H1 (cell line): Measurements from ENCODE around the gene NPFFR1. TPM values are rescaled to one million over a fixed set of nuclear protein-coding genes. Genes with fewer than 3 reads are reported as not detected.

Experiments
- CTCF ChIA-PET: fragments of 300-600 bp; sonication (Branson Sonifier 250); formaldehyde crosslinking; loops from one replicate; lab custom pipeline; 2021; ENCODE audit not compliant: partially characterized antibody; lab: Charles Lee
- POLR2A ChIA-PET: fragments of 300-600 bp; sonication (Branson Sonifier 250); formaldehyde crosslinking; loops from one replicate; lab custom pipeline; 2021; ENCODE audit warnings: inconsistent platforms; ENCODE audit not compliant: partially characterized antibody; lab: Charles Lee
- DNase-seq, 2 experiments: peaks; one replicate each; pipeline versions ENCODE4 v3.0.0 to v3.0.0-alpha.2; 2010 to 2022; ENCODE audit warnings: low spot score in 2 of 2, low read depth in 1 of 2, mixed read lengths in 1 of 2
- FAIRE-seq: peaks from 2 replicates; lab custom pipeline; 2011; peaks lifted over from hg19 to GRCh38; lab: Jason Lieb, UNC
- H2AFZ ChIP-seq: 2 replicates; pipeline ENCODE4 v1.8.1; 2012; ENCODE audit warnings: low read length, inconsistent platforms
- H2AK5ac ChIP-seq: 2 replicates; pipeline ENCODE4 v1.6.1; 2013; ENCODE audit warnings: low read depth, low read length
- H2BK120ac ChIP-seq: replicated peaks from 2 replicates; pipeline ENCODE3; 2013; ENCODE audit warnings: low read depth, low read length, inconsistent platforms
- H2BK12ac ChIP-seq: 2 replicates; pipeline ENCODE4 v1.6.1; 2013; ENCODE audit warnings: low read depth, low read length
- H2BK15ac ChIP-seq: 2 replicates; pipeline ENCODE4 v1.6.1; 2013; ENCODE audit warnings: low read length
- H2BK20ac ChIP-seq: 2 replicates; pipeline ENCODE4 v1.6.1; 2013; ENCODE audit warnings: low read length
- H2BK5ac ChIP-seq: 2 replicates; pipeline ENCODE4 v1.6.1; 2013; ENCODE audit warnings: low read depth, low read length
- H3K14ac ChIP-seq: 2 replicates; pipeline ENCODE4 v1.6.1; 2013; ENCODE audit warnings: inconsistent platforms; ENCODE audit not compliant: insufficient read length
- H3K18ac ChIP-seq: 2 replicates; pipeline ENCODE4 v1.6.1; 2013; ENCODE audit warnings: low read length; ENCODE audit errors: extremely low read depth
- H3K23ac ChIP-seq: 2 replicates; pipeline ENCODE4 v1.6.1; 2013; ENCODE audit warnings: inconsistent platforms; ENCODE audit not compliant: insufficient read length
- H3K23me2 ChIP-seq: 2 replicates; pipeline ENCODE4 v1.6.1; 2013; ENCODE audit warnings: low read depth, low read length
- H3K27ac ChIP-seq: 2 replicates; pipeline ENCODE4 v1.6.1; 2011; ENCODE audit warnings: low read depth, low read length, inconsistent platforms
- H3K27me3 ChIP-seq, 4 experiments: replicated peaks in 1 of 4; 1 replicate in 1 of 4; 2 replicates in 3 of 4; pipeline versions ENCODE4 v1.6.1 to v1.8.1; 2011 to 2013; ENCODE audit warnings: low read length in 3 of 4, mild to moderate bottlenecking in 3 of 4, inconsistent platforms in 2 of 4, mixed read lengths in 2 of 4, moderate library complexity in 1 of 4; ENCODE audit not compliant: control insufficient read depth in 3 of 4, insufficient read depth in 3 of 4; ENCODE audit errors: extremely low read depth in 1 of 4
- H3K36me3 ChIP-seq, 4 experiments: 2 replicates each; pipeline versions ENCODE4 v1.6.1 to v1.8.1; 2011 to 2013; ENCODE audit warnings: mild to moderate bottlenecking in 4 of 4, low read length in 3 of 4, moderate library complexity in 2 of 4, control low read depth in 1 of 4, inconsistent platforms in 1 of 4; ENCODE audit not compliant: insufficient read depth in 4 of 4, control insufficient read depth in 2 of 4
- H3K4ac ChIP-seq: replicated peaks from 2 replicates; pipeline ENCODE3; 2013; ENCODE audit warnings: low read length, low read depth, mixed read lengths, inconsistent platforms; ENCODE audit not compliant: insufficient read length
- H3K4me1 ChIP-seq, 4 experiments: replicated peaks in 1 of 4; 1 replicate in 1 of 4; 2 replicates in 3 of 4; pipeline versions ENCODE4 v1.6.1 to v1.8.1; 2011 to 2013; ENCODE audit warnings: low read length in 3 of 4, inconsistent platforms in 2 of 4, mixed read lengths in 1 of 4; ENCODE audit not compliant: insufficient read depth in 4 of 4, control insufficient read depth in 3 of 4
- H3K4me2 ChIP-seq, 2 experiments: 2 replicates each; pipeline versions ENCODE4 v1.6.1 to v1.8.1; 2011 to 2013; ENCODE audit warnings: low read depth in 2 of 2, low read length in 2 of 2, control low read depth in 1 of 2, inconsistent platforms in 1 of 2, mild to moderate bottlenecking in 1 of 2; ENCODE audit not compliant: insufficient read depth in 1 of 2
- H3K4me3 ChIP-seq, 4 experiments: fragments of 200-600, 300-600 bp in 1 of 4; sonication (generic), shearing (Covaris generic), sonication (Bioruptor Twin) in 1 of 4; 2 replicates each; pipeline versions ENCODE4 v1.5.1 to v1.8.1; 2011 to 2016; ENCODE audit warnings: low read length in 4 of 4, low read depth in 3 of 4, control low read depth in 2 of 4, inconsistent platforms in 2 of 4, mild to moderate bottlenecking in 2 of 4, mixed read lengths in 1 of 4, moderate library complexity in 1 of 4; ENCODE audit not compliant: insufficient read depth in 2 of 4; ENCODE audit errors: extremely low read depth in 1 of 4
- H3K56ac ChIP-seq: replicated peaks from 2 replicates; pipeline ENCODE3; 2013; ENCODE audit warnings: low read depth, mild to moderate bottlenecking, mixed read lengths, low read length, inconsistent platforms; ENCODE audit not compliant: insufficient read length
- H3K79me1 ChIP-seq: 2 replicates; pipeline ENCODE4 v1.6.1; 2013; ENCODE audit warnings: low read depth, low read length, control low read depth
- H3K79me2 ChIP-seq, 2 experiments: 2 replicates each; pipeline versions ENCODE4 v1.6.1 to v1.8.1; 2012 to 2013; ENCODE audit warnings: low read length in 2 of 2, mild to moderate bottlenecking in 2 of 2, inconsistent platforms in 1 of 2; ENCODE audit not compliant: insufficient read depth in 2 of 2, control insufficient read depth in 1 of 2
- H3K9ac ChIP-seq, 4 experiments: replicated peaks in 1 of 4; 1 replicate in 1 of 4; 2 replicates in 3 of 4; pipeline versions ENCODE4 v1.6.1 to v1.8.1; 2011 to 2013; ENCODE audit warnings: low read depth in 3 of 4, low read length in 3 of 4, control low read depth in 2 of 4, mild to moderate bottlenecking in 2 of 4, moderate library complexity in 2 of 4, inconsistent platforms in 1 of 4; ENCODE audit errors: extremely low read depth in 1 of 4
- H3K9me3 ChIP-seq, 2 experiments: 2 replicates each; pipeline versions ENCODE4 v1.6.1 to v1.8.1; 2012 to 2013; ENCODE audit warnings: mild to moderate bottlenecking in 2 of 2, moderate library complexity in 2 of 2, control low read depth in 1 of 2, inconsistent platforms in 1 of 2, low read depth in 1 of 2, low read length in 1 of 2, mixed read lengths in 1 of 2; ENCODE audit not compliant: insufficient read depth in 2 of 2
- H4K20me1 ChIP-seq, 2 experiments: replicated peaks in 1 of 2; 2 replicates each; pipeline versions ENCODE3 to v1.8.1; 2011 to 2013; ENCODE audit warnings: inconsistent platforms in 2 of 2, low read length in 2 of 2, mild to moderate bottlenecking in 1 of 2; ENCODE audit not compliant: insufficient read depth in 2 of 2, control insufficient read depth in 1 of 2
- H4K5ac ChIP-seq: 2 replicates; pipeline ENCODE4 v1.6.1; 2013; ENCODE audit warnings: low read length, low read depth, mixed read lengths, inconsistent platforms; ENCODE audit not compliant: insufficient read length
- H4K8ac ChIP-seq: 2 replicates; pipeline ENCODE4 v1.8.0; 2013; ENCODE audit warnings: mild to moderate bottlenecking, moderate library complexity, low read length, inconsistent platforms; ENCODE audit not compliant: insufficient read depth; ENCODE audit errors: extremely low read depth
- H4K91ac ChIP-seq: replicated peaks from 2 replicates; pipeline ENCODE3; 2013; ENCODE audit warnings: low read length, mixed read lengths, inconsistent platforms; ENCODE audit not compliant: insufficient read length
- CHD2 ChIP-seq: IDR thresholded peaks from 2 replicates; pipeline ENCODE4 v1.6.1; 2012; ENCODE audit warnings: low read length, improper control_type of control experiment
- EP300 ChIP-seq, 2 experiments: IDR thresholded peaks; 1 replicate in 1 of 2; 2 replicates in 1 of 2; pipeline ENCODE4 v1.6.1; 2011 to 2012; ENCODE audit warnings: low read depth in 2 of 2, low read length in 2 of 2, mild to moderate bottlenecking in 2 of 2, borderline replicate concordance in 1 of 2, inconsistent platforms in 1 of 2, moderate library complexity in 1 of 2
- GTF2F1 ChIP-seq: IDR thresholded peaks from 2 replicates; pipeline ENCODE4 v1.6.1; 2012; ENCODE audit warnings: low read depth, low read length, improper control_type of control experiment, borderline replicate concordance
- NRF1 ChIP-seq: IDR thresholded peaks from 2 replicates; pipeline ENCODE4 v1.6.1; 2011; ENCODE audit warnings: mild to moderate bottlenecking, low read depth, low read length, improper control_type of control experiment
- RBBP5 ChIP-seq: IDR thresholded peaks from 2 replicates; pipeline ENCODE4 v1.7.1; 2012; ENCODE audit warnings: low read depth, mild to moderate bottlenecking, inconsistent platforms, low read length, moderate library complexity, borderline replicate concordance
- SP1 ChIP-seq: IDR thresholded peaks from 2 replicates; pipeline ENCODE4 v1.6.1; 2011; ENCODE audit warnings: low read depth, low read length
- SRF ChIP-seq: IDR thresholded peaks from 2 replicates; pipeline ENCODE4 v1.6.1; 2011; ENCODE audit warnings: mild to moderate bottlenecking, low read depth, low read length, moderate library complexity
- SUZ12 ChIP-seq: fragments of 200-600 bp; sonication (generic); IDR thresholded peaks from 2 replicates; pipeline ENCODE4 v1.6.1; 2012; ENCODE audit warnings: mild to moderate bottlenecking, inconsistent platforms, low read length, moderate library complexity, mixed read lengths
- ZNF274 ChIP-seq: IDR thresholded peaks from 2 replicates; pipeline ENCODE4 v1.7.0; 2012; ENCODE audit warnings: low read length, borderline replicate concordance; ENCODE audit errors: extremely low read depth
- WGBS, 2 experiments: shearing (Covaris generic) in 1 of 2; methylation state at CpG; one replicate each; pipeline versions ENCODE4 v1.1.6 to v1.1.7; 2013 to 2015; ENCODE audit warnings: low lambda C conversion rate in 2 of 2, mixed read lengths in 2 of 2, inconsistent platforms in 1 of 2, low coverage in 1 of 2, missing lambda C conversion rate in 1 of 2; ENCODE audit not compliant: insufficient replicate concordance in 2 of 2, insufficient coverage in 1 of 2, insufficient read length in 1 of 2; ENCODE audit errors: extremely low coverage in 1 of 2, missing lambda C conversion rate in 1 of 2; 5-methylcytosine and 5-hydroxymethylcytosine counted together
- polyA plus RNA-seq, 7 experiments: library from polyadenylated mRNA; depleted of rRNA in 3 of 7; stranded (reverse) in 5 of 7; unstranded in 2 of 7; fragments of >200 nt in 5 of 7; fragments of 200-250 nt in 2 of 7; gene quantifications; 1 replicate in 5 of 7; 2 replicates in 1 of 7; 4 replicates in 1 of 7; pipeline versions ENCODE4 v1.2.1 to v1.2.3, GENCODE V29; 2011 to 2013; ENCODE audit warnings: missing spikeins in 2 of 7, mixed read lengths in 2 of 7
- total RNA-seq: library from RNA; stranded (reverse); fragmentation: NEBNext Ultra II Directional; extraction: Animal tissue kit (Norgen Biotek cat#: 25700); gene quantifications from 2 replicates; pipeline ENCODE4 v1.2.1, GENCODE V29; 2021

Gene NPFFR1
- total and polyA plus RNA-seq, 2 of the 8 experiments (the other 6 are each of a cell fraction or from before 2014, with no cell fraction given), result 0.02 to 0.06 TPM

DNA sequence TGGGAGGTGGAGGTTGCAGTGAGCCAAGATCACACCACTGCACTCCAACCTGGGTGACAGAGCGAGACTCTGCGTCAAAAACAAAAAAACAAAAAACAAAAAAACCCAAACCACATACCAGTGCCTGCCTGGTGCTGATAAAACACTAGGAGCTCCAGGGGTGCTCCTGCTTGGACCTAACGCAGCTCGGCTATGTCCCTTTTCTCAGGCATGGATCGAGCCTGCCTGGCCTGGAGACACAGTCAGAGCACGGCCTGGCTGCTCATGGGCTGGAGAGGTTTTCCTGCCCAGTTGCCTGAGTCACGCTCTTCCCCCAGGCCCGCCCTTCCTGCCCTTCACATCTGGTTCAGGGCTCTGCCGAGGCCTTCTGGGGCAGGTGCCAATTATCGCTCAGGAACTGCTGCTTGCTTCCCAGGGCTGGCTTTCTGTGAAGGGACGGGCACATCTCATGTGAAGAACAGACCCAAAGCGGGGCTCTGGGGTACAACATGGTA, 12.6 kb upstream of the NPFFR1 start:
- Histone ChIP-seq H2BK5ac (no peak overlapping the region), H3K79me2 (no peaks in the 10 kb centered on the region), H4K91ac (peak overlapping the region; percentile 35), H3K18ac (no peak overlapping the region), H3K4ac (no peak overlapping the region), H3K27me3 (no peaks in the 10 kb centered on the region), H4K8ac (no peak overlapping the region), H3K23ac (no peak overlapping the region), H3K79me1 (no peaks in the 10 kb centered on the region), H4K5ac (no peak overlapping the region), H3K9ac (no peak overlapping the region), H2AK5ac (no peak overlapping the region; the same call in 1 of the 2 replicates), H2BK15ac (no peak overlapping the region), H3K9me3 (no peaks in the 10 kb centered on the region), H3K14ac (no peak overlapping the region), H3K36me3 (no peaks in the 10 kb centered on the region), H2BK120ac (no peak overlapping the region), H2BK12ac (no peak overlapping the region), H3K56ac (no peak overlapping the region), H3K4me2 (no peak overlapping the region), H4K20me1 (no peaks in the 10 kb centered on the region), H3K27ac (no peak overlapping the region), H3K4me1 (peaks cover 0 to 7% (median 2%) of the 10 kb centered on the region in 4 experiments; a peak in 4 of 7 replicates), H3K4me3 (no peak overlapping the region), H2AFZ (no peak overlapping the region), H2BK20ac (no peak overlapping the region), H3K23me2 (no peaks in the 10 kb centered on the region)
- ChIA-PET POLR2A (interaction anchor here (0.6 to 1.2 kb wide), 6 partner anchors 13 to 791 kb away, joined by 3 to 4 read pairs (median 3); no protein-coding TSS in a partner anchor), CTCF (interaction anchor here (0.8 to 4.6 kb wide), 10 partner anchors 12 to 181 kb away, joined by 3 to 17 read pairs (median 4); partner anchors contain the start of gene NPFFR1)
- TF ChIP-seq SUZ12, result no peak
- no peak for TF ChIP-seq SP1
- TF ChIP-seq GTF2F1, result no peak
- TF ChIP-seq SRF, result no peak
- no peak for TF ChIP-seq RBBP5
- no peak for TF ChIP-seq NRF1
- no peak for TF ChIP-seq ZNF274
- TF ChIP-seq CHD2, result no peak
- no peak for TF ChIP-seq EP300 (IDR thresholded peaks at IDR 0.05; ENCODE audit: borderline replicate concordance in 1 of 2, low read depth in 2 of 2, low read length in 2 of 2)
- no peak for DNase-seq
- no peak for FAIRE-seq
- 85% methylated on average over 12 of the region's 12 CpGs; no CpG with 5 or more reads in 1 of the 2 experiments for WGBS, 2 experiments
